ENCODE data around the gene ZNF513.

ZNF513 gene

DNA sequence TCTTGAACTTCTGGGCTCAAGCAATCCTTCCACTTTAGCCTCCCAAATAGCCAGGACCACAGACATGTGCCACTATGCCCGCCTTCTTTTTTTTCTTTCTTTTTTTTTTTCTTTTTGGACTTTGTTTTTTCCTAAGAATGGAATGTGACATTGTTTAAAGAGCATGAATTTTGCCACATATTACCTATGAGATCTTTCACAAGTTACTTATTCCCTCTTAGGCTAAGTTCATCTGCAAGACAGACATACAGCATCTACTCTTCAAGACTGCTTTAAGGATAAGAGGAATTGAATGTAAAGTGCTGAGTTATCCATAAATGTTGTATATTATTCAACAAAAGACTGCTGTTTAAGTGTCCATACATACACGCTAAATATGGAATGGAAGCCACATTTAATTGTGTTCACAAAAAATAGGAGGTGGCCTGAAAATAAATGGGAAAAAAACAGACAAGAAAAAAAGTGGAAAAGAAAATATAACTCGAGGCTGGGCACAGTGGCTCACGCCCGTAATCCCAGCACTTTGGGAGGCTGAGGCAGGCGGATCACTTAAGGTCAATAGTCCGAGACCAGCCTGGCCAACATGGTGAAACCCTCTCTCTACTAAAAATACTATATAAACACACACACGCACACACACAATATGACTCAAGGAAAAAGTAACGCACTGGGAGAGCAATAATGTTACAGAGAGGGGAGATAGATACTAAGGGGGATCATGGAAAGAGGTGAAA lies 32.1 kb upstream of the ZNF513 start:
- H3K27me3 ChIP-seq (ENCODE audit: control insufficient read depth in 1 of 2, insufficient read depth in 2 of 2, low read length in 2 of 2), result no peaks in the 10 kb centered on the region
- H3K36me3 ChIP-seq (ENCODE audit: control insufficient read depth in 1 of 2, insufficient read depth in 2 of 2, low read length in 2 of 2), result no peaks in the 10 kb centered on the region
- no peak overlapping the region for H3K9ac ChIP-seq (ENCODE audit: low read depth in 1 of 2, low read length in 2 of 2)
- H3K4me1 ChIP-seq (ENCODE audit: control insufficient read depth in 1 of 2, insufficient read depth in 2 of 2, low read length in 2 of 2), result peaks cover 5 to 13% of the 10 kb centered on the region in 2 donors
- no peaks in the 10 kb centered on the region for H3K9me3 ChIP-seq (ENCODE audit: control insufficient read depth in 1 of 2, low read length in 2 of 2)
- no peak overlapping the region for H3K27ac ChIP-seq (ENCODE audit: low read depth, low read length)
- no peak overlapping the region for H3K4me3 ChIP-seq (ENCODE audit: low read depth in 1 of 2, low read length in 2 of 2)

DNA sequence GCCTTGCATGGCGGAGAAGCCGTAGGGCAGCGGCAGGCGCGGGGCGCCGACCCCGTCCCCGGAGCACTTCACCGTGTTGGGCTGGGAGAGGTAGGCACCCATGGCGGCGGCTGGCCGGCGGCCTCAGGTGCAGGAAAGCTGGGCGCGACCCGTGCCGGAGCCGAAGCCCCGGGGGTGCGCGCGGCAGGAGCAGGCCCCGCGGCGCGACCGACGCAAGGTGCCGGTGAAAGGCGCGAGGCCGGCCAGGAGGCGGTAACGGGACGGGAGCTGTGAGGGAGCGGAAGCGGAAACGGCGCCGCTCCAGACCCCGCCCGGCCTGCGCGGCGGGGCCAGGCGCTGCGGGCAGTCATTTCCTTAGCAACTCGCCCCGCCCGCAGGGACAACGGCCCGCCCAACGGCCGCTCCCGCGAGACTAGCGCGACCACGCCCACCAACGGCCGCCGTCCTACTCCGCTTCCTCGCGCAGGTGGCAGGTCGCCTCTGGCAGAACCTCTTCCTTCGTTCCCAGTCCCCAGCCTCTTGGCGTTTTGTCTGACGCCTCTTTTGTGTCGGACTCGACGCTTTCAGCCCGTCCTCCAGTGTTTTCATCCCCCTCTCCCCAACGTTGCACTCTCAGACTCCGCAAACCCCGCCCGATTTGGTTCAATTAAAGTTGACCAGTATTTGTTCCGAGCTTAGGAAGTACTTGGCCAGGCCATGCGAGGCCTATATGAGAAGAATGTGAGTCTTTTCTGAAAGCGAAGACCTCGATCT lies 29.0 kb upstream of the ZNF513 start, which contains the start of gene PPM1G:
Gene PPM1G (minus strand): TSS at position 271 of the 753 bp plus-strand sequence. CDS start 169 bp downstream, at position 102.
- Histone ChIP-seq H3K36me3 (ENCODE audit: control insufficient read depth in 1 of 2, insufficient read depth in 2 of 2, low read length in 2 of 2) (no peaks in the 10 kb centered on the region), H3K4me1 (ENCODE audit: control insufficient read depth in 1 of 2, insufficient read depth in 2 of 2, low read length in 2 of 2) (peaks cover 5 to 15% of the 10 kb centered on the region in 2 donors), H3K4me3 (ENCODE audit: low read depth in 1 of 2, low read length in 2 of 2) (peak within 1 kb of the TSS; percentile 91 to 92), H3K27me3 (ENCODE audit: control insufficient read depth in 1 of 2, insufficient read depth in 2 of 2, low read length in 2 of 2) (no peaks in the 10 kb centered on the region), H3K9ac (ENCODE audit: low read depth in 1 of 2, low read length in 2 of 2) (peak within 1 kb of the TSS; percentile 79 to 88), H3K27ac (ENCODE audit: low read depth, low read length) (peak within 1 kb of the TSS; percentile 56), H3K9me3 (ENCODE audit: control insufficient read depth in 1 of 2, low read length in 2 of 2) (no peaks in the 10 kb centered on the region)

DNA sequence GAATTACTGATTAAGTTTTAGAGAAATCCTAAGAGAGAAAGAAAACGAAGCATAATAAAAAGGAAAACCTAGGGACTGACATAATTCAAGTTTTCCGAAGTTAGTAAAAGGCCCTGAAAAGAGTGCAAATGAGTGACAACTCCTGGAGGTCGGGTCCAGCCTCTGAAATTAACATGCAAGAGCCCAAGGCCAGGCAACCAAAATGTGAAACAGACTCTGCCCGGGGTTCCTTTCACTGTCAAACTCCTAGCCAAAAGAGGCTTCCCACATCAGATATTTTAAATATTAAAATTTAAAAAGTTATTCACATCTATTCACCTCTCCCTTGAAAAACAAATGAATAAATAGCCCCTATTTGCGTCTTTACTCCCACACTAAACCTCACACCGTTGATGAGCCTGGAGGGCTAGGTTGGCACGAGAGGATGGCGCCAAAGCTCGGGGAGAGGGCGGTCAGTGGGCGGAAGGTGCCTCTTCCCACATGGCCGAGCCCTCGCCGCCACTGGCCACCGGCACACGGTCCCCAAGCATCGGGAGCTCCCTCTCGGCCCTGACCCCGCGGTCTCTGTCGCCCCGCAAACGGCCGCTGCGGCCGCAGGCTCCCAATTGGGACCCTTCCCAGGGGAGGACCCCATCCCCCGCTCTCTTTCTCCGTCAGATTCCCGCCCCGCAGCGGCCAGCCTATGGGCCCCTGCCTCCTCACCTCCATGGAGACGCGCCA lies 28.2 kb upstream of the ZNF513 start:
- Histone ChIP-seq H3K9ac (ENCODE audit: low read depth in 1 of 2, low read length in 2 of 2) (peak overlapping the region; percentile 79 to 88), H3K36me3 (ENCODE audit: control insufficient read depth in 1 of 2, insufficient read depth in 2 of 2, low read length in 2 of 2) (no peaks in the 10 kb centered on the region), H3K9me3 (ENCODE audit: control insufficient read depth in 1 of 2, low read length in 2 of 2) (no peaks in the 10 kb centered on the region), H3K4me3 (ENCODE audit: low read depth in 1 of 2, low read length in 2 of 2) (peak overlapping the region; percentile 91 to 92), H3K4me1 (ENCODE audit: control insufficient read depth in 1 of 2, insufficient read depth in 2 of 2, low read length in 2 of 2) (peaks cover 5 to 15% of the 10 kb centered on the region in 2 donors), H3K27me3 (ENCODE audit: control insufficient read depth in 1 of 2, insufficient read depth in 2 of 2, low read length in 2 of 2) (no peaks in the 10 kb centered on the region), H3K27ac (ENCODE audit: low read depth, low read length) (peak overlapping the region; percentile 56)

DNA sequence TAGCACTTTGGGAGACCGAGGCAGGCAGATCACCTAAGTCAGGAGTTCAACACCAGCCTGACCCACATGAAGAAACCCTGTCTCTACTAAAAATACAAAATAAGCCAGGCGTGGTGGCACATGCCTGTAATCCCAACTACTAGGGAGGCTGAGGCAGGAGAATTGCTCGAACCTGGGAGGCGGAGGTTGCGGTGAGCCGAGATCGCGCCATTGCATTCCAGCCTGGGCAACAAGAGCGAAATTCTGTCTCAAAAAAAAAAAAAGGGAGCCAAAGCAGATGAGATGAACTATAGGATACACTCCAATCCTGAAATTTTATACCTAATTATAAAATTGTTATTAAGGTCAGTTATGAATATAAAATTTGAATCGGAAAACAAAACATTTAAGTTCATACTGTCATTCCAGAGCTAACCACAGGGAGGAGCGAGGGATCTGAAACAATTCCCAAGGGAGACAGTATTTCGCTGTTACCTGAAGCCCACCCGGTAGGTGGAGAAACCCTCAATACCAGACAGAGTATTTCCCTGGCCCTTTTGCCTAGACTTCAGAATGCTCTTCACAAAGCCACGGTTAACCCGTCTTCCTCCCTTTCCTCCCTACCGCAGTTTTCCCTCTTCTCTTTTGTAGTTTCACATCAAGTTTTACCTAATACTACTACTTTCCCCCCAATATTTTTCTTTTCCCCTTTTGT lies 27.4 kb upstream of the ZNF513 start:
- Histone ChIP-seq H3K9ac (ENCODE audit: low read depth in 1 of 2, low read length in 2 of 2) (peak overlapping the region; percentile 71 to 79), H3K36me3 (ENCODE audit: control insufficient read depth in 1 of 2, insufficient read depth in 2 of 2, low read length in 2 of 2) (no peaks in the 10 kb centered on the region), H3K4me3 (ENCODE audit: low read depth in 1 of 2, low read length in 2 of 2) (peak overlapping the region; percentile 91 to 92), H3K27me3 (ENCODE audit: control insufficient read depth in 1 of 2, insufficient read depth in 2 of 2, low read length in 2 of 2) (no peaks in the 10 kb centered on the region), H3K4me1 (ENCODE audit: control insufficient read depth in 1 of 2, insufficient read depth in 2 of 2, low read length in 2 of 2) (peaks cover 5 to 15% of the 10 kb centered on the region in 2 donors), H3K27ac (ENCODE audit: low read depth, low read length) (no peak overlapping the region), H3K9me3 (ENCODE audit: control insufficient read depth in 1 of 2, low read length in 2 of 2) (no peaks in the 10 kb centered on the region)

DNA sequence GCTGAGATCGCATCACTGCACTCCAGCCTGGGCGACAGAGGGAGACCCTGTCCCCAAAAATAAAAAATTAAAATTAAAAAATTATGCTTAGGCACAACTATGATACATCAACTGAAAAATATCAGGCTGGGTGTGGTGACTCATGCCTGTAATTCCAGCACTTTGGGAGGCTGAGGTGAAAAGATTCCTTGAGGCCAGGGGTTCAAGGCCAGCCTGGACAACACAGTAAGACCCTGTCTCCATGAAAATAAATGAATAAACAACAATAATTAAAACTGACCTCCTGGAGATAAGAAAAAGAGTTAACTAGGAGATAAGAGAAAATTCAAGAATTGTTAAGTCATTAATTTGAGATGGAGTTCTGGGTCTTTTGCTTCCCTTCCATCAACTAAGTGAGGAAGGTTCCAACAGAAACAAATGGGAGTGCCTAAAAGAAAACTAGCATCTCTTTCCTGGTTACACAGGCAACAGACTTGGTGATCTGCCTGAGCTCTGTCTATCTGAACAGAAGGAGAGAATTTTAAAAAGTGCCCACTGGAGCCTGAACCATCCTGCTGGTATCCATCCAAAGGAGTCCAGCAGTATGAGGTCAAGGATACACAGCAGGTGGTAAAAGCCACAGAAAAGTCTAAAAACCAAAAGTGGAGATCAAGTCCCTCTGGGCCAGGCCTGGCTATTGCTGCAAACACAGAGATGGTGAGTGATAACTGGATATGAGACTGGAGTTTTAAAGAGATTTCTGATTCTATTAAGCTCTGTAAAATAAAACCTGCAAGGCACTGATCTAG lies 20.0 kb upstream of the ZNF513 start:
- H3K27ac ChIP-seq (ENCODE audit: low read depth, low read length), result no peak overlapping the region
- no peaks in the 10 kb centered on the region for H3K36me3 ChIP-seq (ENCODE audit: control insufficient read depth in 1 of 2, insufficient read depth in 2 of 2, low read length in 2 of 2)
- H3K9ac ChIP-seq (ENCODE audit: low read depth in 1 of 2, low read length in 2 of 2), result no peak overlapping the region
- no peaks in the 10 kb centered on the region for H3K27me3 ChIP-seq (ENCODE audit: control insufficient read depth in 1 of 2, insufficient read depth in 2 of 2, low read length in 2 of 2)
- no peaks in the 10 kb centered on the region for H3K9me3 ChIP-seq (ENCODE audit: control insufficient read depth in 1 of 2, low read length in 2 of 2)
- no peak overlapping the region for H3K4me3 ChIP-seq (ENCODE audit: low read depth in 1 of 2, low read length in 2 of 2)
- H3K4me1 ChIP-seq (ENCODE audit: control insufficient read depth in 1 of 2, insufficient read depth in 2 of 2, low read length in 2 of 2), result no peaks in the 10 kb centered on the region

DNA sequence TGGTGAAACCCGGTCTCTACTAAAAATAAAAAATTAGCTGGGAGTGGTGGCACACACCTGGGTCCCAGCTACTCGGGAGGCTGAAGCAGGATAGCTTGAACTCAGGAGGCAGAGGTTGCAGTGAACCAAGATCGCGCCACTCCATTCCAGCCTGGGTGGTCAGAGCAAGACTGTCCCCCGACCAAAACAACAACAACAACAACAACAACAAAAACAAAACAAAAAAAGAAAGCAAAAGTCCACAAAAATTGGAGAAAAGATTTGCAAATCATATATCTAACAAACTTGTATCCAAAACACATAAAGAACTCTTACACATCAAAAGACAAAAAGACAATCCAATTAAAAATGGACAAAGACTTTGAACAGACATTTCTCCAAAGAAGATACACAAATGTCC lies 18.4 kb upstream of the ZNF513 start:
- no peaks in the 10 kb centered on the region for H3K9me3 ChIP-seq (ENCODE audit: control insufficient read depth in 1 of 2, low read length in 2 of 2)
- no peaks in the 10 kb centered on the region for H3K36me3 ChIP-seq (ENCODE audit: control insufficient read depth in 1 of 2, insufficient read depth in 2 of 2, low read length in 2 of 2)
- no peaks in the 10 kb centered on the region for H3K4me1 ChIP-seq (ENCODE audit: control insufficient read depth in 1 of 2, insufficient read depth in 2 of 2, low read length in 2 of 2)
- no peak overlapping the region for H3K27ac ChIP-seq (ENCODE audit: low read depth, low read length)
- no peak overlapping the region for H3K4me3 ChIP-seq (ENCODE audit: low read depth in 1 of 2, low read length in 2 of 2)
- H3K27me3 ChIP-seq (ENCODE audit: control insufficient read depth in 1 of 2, insufficient read depth in 2 of 2, low read length in 2 of 2), result no peaks in the 10 kb centered on the region
- no peak overlapping the region for H3K9ac ChIP-seq (ENCODE audit: low read depth in 1 of 2, low read length in 2 of 2)

DNA sequence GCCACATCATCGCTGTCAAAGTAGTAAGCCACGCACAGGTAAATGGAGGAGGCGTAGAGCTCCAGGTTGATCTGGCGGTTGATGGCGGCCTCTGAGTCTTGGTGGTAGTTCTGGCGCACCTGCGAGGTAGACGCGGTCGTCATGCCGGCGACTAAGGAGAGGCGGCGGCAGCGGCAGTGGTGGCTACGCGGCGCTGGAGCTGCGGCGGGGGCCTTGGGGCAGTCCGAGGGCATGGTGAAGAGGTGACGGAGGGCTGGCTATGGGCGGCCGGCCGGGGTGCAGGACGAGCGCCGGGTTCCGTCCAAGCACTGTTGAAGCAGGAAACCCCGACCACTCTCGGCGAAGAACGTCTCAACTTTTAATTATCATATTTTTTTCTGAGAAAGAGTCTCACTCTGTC lies 12.7 kb upstream of the ZNF513 start:
- H3K9me3 ChIP-seq (ENCODE audit: control insufficient read depth in 1 of 2, low read length in 2 of 2), result no peaks in the 10 kb centered on the region
- H3K27me3 ChIP-seq (ENCODE audit: control insufficient read depth in 1 of 2, insufficient read depth in 2 of 2, low read length in 2 of 2), result no peaks in the 10 kb centered on the region
- H3K4me1 ChIP-seq (ENCODE audit: control insufficient read depth in 1 of 2, insufficient read depth in 2 of 2, low read length in 2 of 2), result no peaks in the 10 kb centered on the region
- H3K4me3 ChIP-seq (ENCODE audit: low read depth in 1 of 2, low read length in 2 of 2), result no peak overlapping the region
- H3K9ac ChIP-seq (ENCODE audit: low read depth in 1 of 2, low read length in 2 of 2), result no peak overlapping the region
- H3K36me3 ChIP-seq (ENCODE audit: control insufficient read depth in 1 of 2, insufficient read depth in 2 of 2, low read length in 2 of 2), result peaks cover 0 to 9% of the 10 kb centered on the region in 2 donors
- no peak overlapping the region for H3K27ac ChIP-seq (ENCODE audit: low read depth, low read length)

DNA sequence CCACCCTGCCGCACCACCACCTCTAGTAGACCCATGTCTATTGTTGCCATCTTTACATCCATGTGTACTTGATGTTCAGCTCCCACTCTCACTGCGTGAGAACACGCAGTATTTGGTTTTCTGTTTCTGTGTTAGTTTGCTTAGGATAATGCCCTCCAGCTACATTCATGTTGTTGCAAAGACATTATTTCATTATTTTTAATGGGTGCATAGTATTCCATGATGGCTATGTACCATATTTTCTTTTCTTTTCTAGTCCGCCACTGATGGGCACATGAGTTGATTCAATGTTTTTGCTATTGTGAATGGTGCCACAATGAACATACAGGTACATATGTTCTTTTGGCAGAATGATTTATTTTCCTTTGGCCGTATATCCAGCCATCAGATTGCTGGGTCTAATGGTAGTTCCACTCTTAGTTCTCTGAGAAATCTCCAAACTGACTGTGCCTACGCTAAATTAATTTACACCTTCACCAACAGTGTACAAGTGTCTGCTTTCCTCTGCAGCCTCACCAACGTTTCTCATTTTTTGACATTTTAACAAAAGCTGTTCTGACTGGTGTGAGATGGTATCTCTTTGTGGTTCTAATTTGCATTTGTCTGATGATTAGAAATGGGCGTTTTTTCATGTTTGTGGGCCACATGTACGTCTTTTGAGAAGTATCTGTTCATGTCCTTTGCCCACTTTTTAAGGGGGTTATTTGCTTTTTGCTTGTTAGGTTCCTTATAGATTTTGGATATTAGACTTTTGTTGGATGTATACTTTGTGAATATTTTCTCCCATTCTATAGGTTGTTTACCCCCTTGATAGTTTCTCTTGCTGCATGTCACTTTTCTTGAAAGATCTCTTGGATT lies 10.5 kb upstream of the ZNF513 start:
- Histone ChIP-seq H3K36me3 (ENCODE audit: control insufficient read depth in 1 of 2, insufficient read depth in 2 of 2, low read length in 2 of 2) (peaks cover 2 to 11% of the 10 kb centered on the region in 2 donors), H3K4me1 (ENCODE audit: control insufficient read depth in 1 of 2, insufficient read depth in 2 of 2, low read length in 2 of 2) (no peaks in the 10 kb centered on the region), H3K27me3 (ENCODE audit: control insufficient read depth in 1 of 2, insufficient read depth in 2 of 2, low read length in 2 of 2) (no peaks in the 10 kb centered on the region), H3K9ac (ENCODE audit: low read depth in 1 of 2, low read length in 2 of 2) (no peak overlapping the region), H3K9me3 (ENCODE audit: control insufficient read depth in 1 of 2, low read length in 2 of 2) (no peaks in the 10 kb centered on the region), H3K27ac (ENCODE audit: low read depth, low read length) (no peak overlapping the region), H3K4me3 (ENCODE audit: low read depth in 1 of 2, low read length in 2 of 2) (no peak overlapping the region)

Data from duodenal mucosa (tissue), 2 donors.